DMS79 (cell line): ENCODE measurements around the gene TRIM16.
"Not testable (repeated sequence)": the region's sequence is repeated elsewhere in the genome, so short reads cannot be mapped to it uniquely, and the experiment has no call there.

Source experiments
- DNase-seq: peaks from one replicate; lab custom pipeline; 2025; lab: John Stamatoyannopoulos, UW

Gene TRIM16

DNA sequence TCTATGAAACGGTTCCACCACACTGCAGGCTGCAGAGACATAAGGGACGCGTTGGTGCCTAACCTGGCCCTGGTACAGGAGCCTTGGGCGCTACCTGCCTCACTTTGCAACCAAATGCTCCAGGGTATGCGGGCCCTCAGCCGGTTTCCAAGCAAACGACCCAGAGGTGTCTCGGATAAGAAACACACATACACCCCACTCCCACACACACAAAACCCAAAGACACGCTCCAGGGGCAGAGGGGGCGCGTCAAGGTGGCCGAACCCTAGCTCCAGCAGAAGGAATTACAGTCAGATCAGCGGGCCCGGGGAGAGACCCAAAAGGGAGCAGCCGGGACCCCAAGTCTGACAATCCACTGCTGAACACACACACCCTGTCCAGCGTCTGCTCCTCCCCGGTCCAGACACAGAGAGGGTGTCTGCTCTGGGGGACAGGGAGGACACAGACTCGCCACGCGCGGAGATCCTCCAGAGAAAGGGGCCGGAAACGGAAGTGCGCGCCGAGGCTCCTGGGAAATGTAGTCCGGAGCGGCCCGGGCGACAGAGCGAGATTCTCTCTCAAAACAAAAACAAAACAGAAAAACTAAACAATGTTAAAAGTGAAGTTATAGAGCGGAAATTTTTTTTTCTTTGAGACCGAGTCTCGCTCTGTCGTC, at the start of gene TRIM16:
TSS of gene TRIM16 (minus strand) at position 488 of the 655 bp plus-strand sequence. CDS start 32,702 bp downstream, outside the sequence.
- not testable (repeated sequence) for DNase-seq

DNA sequence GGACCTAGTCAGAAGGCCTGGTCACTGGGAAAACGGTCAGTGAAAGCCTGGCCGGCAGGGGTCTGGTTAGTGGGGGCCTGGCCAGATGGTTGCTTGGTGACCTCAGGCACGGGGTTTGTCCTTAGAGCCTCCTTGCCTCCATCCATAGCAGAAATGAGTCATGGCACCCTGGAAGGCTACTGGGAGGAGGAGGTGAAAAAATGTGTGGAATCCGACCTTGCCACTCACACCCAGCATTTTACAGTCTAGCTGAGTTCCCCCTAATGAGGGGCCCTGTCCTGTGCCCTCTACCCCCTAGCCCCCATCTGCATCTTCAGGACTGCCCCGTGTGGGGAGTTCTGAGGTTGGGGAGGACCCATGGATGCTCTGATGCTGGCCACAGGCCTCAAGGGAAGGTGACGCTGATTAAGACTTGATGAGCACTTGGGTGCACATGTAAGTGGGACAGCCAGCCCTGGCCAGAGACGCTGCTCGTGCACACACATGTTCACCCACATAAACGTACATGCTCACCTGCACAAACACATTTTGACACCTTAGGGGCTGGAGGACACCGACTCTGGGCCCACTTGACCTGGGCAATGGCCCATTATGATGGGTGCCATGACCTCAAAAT, 49.2 kb upstream of the TRIM16 start:
- DNase-seq: not testable (repeated sequence)

DNA sequence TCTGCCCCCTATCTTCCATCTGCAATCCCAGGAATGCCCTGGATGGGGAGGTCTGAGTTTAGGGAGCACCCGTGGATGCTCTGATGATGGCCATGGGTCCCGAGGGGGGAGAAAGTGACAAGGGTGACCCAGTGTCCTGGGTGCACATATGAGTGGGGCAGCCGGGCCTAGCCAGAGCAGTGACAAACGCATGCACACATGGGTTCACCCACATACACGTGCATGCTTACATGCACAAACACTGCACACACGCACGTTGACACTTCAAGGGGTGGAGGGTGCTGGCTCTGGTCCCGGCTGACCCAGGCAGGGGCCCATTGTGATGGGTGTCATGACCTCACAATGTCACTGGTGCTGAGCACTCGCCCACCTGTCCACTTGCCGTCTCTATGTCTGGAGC, 47.8 kb upstream of the TRIM16 start, which contains the start of gene TBC1D26:
TSS of gene TBC1D26 (plus strand) at position 384 of the 400 bp plus-strand sequence. CDS start 3,066 bp downstream, outside the sequence.
- not testable (repeated sequence) for DNase-seq

DNA sequence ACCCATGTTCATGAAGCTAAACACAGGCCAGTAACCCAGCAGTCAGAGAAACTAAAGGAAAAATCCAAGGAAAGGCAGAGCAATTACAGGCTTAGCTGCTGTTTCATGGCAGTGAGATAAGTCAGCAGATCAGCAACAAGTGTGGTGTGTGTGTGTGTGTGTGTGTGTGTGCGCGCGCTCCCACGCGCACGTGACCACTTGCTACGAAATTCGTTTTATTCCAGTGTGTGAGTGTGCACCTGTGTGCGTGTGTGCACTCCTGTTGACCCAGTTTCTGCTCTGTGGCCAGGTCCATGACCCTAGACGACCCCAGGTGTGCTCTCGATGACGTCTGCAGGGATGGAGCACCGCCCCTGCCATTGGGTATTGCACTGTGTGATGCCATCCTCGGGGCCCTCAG, 46.4 kb upstream of the TRIM16 start:
- DNase-seq: not testable (repeated sequence)

DNA sequence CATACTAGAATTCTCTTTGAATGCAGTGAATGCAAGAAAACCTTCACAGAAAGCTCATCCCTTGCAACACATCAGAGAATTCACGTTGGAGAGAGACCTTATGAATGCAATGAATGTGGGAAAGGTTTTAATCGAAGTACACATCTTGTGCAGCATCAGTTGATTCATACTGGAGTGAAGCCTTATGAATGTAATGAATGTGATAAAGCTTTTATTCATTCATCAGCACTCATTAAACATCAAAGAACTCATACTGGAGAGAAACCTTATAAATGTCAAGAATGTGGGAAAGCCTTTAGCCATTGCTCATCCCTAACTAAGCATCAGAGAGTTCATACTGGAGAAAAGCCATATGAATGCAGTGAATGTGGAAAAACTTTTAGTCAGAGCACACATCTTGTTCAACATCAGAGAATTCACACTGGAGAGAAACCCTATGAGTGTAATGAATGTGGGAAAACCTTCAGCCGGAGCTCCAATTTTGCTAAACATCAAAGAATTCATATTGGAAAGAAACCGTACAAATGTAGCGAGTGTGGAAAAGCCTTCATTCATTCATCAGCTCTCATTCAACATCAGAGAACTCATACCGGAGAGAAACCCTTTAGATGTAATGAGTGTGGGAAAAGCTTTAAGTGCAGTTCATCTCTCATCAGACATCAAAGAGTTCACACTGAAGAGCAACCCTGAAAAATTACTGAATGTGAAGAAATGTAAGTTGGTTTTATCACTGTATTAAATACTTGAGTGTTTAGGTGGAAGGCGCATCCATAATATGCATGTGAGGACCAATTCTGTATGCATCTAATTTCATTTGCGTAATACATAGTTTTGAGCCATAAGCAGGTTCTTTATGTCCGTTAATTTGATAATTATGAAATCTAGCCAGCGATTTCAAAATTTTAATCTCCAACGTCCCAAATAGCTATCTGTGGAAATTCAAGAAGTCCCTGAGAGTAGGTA, 32.8 kb upstream of the TRIM16 start:
- DNase-seq: not testable (repeated sequence)

DNA sequence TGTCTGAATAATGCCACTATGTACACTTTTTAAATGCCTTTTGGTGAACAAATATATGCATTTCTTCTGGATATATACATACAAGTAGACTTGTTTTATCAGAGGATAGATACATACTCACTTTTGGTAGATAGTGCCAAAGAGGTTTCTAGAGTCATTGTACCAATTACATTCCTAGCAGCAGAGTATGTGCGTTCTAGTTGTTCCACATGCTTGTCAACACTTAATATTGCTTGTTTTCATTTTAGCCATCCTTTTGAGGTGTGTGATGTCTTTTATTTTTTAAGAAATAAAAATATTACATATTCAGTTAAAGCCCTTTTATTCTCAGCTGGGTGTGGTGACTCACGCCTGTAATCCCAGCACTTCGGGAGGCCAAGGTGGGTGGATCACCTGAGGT, 24.8 kb upstream of the TRIM16 start:
- DNase-seq: not testable (repeated sequence)

DNA sequence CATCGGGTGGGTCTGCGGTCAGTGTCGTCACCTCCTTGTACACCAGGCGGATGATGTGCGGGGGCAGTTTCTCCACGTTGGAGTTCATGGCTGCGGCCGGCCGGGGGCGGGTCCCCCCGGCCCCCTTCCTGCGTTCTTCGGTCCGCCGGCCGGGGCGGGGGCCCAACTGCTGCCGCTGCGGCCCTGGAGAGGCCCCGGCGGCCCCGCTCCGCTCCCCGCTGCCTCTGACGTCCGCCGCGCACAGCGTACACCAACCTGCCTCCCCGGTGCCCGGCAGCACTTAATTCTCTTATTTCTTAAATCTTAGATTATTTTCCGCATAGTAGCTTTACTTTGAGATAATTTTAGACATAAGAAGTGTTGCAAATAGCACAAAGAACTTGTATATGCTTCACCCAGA, 20.7 kb upstream of the TRIM16 start:
- DNase-seq: not testable (repeated sequence)

DNA sequence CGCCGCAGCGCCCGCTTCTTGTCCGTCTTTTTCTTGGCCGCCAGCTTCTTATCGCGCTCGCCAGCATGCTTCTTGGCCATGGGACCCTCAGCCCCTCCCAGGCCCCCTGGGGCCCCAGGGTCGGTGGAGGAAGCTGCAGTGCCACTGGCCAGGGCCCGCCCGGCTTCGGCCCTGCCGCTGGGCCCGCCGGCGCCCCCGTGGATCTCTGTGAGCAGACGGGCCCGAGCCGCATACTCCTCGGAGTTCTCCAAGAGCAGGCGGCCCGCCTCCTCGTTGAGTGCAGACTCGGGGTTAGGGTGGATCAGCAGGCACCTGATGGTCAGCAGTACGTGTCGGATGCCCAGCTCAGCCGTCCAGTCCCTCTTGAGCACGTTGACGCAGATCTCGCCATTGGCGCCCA, 20.1 kb upstream of the TRIM16 start:
- not testable (repeated sequence) for DNase-seq

DNA sequence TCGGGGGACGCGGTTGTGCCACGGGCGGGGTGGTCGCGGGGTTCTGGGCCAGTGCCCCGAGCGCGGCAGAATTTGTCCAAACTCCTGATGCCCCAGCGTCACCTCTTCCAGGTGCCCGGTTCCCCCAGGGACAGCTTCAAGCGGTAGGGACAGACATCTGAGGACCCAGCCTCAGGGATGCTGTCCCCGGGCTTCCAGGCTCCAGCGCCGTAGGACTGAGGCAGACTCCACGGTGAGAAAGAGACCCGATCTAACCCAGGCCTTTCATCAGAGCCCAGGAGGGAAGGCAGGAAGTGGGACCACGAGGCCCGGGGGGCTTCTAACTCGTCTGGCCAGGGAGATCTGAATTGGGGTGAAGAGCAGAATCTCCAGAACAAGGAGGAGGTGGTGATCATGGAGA, 15.8 kb upstream of the TRIM16 start:
- not testable (repeated sequence) for DNase-seq

DNA sequence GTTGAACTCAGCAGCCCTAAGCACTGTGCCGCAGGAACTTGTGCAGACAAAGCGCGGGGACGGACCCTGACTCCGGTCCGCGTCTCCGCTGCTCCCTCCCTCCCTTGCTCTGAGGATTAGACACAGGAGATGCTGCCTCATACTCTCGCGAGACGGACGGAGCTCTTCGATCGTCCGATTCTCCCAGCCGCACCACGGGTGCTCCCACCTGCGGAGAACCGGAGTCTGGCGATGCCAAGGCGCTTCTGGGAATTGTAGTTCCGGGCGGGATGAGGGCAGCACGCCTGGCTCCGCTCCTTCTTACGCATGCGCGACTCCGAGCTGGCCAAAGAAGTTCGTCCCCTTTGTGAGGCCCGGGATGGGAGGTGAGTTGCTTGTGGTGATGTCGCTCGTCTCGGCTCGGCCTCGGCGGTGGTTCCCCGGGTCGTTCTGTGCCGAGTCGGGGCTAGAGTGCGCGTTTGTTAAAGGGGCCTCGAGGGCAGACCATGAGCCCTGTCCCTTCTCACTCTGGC, 15.4 kb upstream of the TRIM16 start, which contains the start of gene ZNF286A:
TSS of gene ZNF286A (plus strand) at position 340 of the 512 bp plus-strand sequence. CDS start 578 bp downstream, outside the sequence.
- DNase-seq: peak; percentile 95

DNA sequence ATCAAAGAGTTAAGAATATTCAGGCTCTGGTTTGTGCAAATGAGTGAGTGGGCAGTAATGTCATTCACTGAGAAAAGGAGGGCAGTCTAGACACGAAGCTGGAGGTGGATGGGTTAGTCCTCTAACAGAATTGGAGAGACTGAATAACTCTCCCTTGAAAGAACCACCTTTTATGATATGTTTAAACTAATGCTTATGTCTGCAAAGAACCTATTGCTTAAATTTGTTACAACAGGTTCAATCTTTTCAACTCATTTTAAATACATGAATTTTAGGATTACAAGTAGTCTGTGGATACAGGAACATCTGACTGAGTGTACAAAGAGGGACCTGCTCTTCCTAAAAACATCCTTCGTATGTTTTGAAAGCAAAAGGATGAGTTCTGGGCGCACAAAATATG, 14.9 kb upstream of the TRIM16 start:
- not testable (repeated sequence) for DNase-seq

DNA sequence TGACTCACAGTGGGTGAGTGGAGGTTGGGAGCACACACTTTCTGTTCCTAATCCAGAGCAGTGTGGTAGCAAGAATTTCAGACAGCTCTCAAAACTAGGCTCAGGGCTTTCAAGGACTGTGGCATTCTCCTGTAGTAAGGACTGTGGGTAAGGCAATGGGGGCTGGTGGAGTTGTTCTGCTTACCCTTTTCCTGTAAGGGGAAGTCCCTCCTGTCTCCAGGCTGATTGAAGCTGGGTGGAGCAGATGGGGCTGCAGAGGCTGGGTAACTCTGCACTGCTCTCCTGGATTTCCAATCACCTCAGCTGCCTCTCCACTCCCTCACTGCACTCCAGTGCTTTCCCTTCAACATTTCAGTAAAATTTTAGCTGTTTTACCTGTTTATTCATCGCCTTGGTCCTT, 3.4 kb upstream of the TRIM16 start:
- DNase-seq: not testable (repeated sequence)

DNA sequence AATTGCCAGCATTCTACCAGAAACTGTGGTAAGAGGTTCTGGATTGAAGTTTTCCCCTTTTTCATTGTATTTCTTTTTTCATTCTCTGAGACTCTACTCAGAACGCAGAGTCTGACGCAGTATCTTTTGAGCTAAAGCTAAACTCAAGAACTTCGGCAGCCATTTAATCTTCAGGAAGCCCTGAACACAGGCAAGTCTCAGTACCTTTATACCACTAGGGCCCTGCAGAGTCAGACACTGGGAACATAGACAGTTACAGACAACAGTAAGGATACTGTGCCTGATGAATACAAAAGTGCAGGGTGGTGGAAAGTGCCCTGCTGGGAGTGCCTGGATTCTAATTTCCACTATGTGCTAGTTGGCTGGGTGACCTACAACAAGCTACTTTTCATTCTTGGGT, 976 bp downstream of the TRIM16 start:
- not testable (repeated sequence) for DNase-seq

DNA sequence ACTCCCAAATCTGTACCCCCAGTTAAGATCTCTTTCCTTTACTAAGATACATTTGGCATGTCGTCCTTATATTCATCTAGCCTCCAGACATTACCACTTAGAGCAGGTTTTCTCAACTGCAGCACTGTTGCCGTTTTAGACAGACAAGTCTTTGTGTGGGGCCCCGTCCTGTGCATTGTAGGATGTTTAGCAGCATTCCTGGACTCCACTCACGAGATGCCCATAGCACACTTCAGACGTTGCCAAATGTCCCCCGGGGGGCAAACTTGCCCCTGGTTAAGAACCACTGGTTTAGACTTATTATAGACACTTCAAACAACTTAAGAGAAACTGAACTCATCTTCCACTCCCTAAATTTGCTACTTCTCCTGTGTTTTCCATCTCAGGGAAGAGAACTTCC, 8.1 kb downstream of the TRIM16 start:
- DNase-seq: not testable (repeated sequence)

DNA sequence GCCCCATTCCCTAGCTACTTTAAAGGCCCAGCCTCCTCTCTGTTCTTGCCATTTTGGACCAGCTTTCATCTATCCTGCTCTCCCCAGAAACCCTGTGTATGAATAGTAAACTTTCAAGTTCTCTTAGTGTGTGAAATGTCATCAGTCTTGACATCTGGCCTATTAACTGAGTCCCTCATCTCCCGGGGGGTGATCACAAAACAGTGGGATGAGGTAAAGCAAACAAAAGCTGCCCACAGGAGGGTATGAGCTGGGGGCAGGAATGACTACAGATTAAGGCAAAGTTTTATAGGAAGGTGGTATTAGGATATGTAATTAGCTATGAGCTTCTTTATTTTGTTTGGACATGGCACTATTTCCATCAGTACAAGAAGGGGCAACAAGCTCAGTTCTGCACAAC, 9.5 kb downstream of the TRIM16 start:
- DNase-seq: not testable (repeated sequence)

DNA sequence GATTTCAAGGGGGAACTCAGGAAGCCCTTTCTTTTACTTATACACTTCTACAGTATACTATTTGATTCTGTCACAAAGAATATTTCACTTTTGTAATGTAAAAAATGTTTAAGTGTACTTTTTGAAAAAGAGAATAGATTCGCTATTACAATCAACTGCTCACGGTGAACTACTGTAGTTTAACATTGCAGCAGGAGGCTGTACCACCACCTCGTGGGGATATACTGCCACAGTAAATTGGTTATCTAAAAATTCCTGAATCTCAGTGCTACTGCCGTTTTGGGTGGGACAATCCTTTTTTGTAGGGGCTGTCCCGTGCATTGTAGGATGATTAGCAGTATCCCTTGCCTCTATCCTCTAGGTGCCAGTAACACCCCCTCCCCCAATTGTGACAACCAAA, 14.6 kb downstream of the TRIM16 start:
- DNase-seq: not testable (repeated sequence)

DNA sequence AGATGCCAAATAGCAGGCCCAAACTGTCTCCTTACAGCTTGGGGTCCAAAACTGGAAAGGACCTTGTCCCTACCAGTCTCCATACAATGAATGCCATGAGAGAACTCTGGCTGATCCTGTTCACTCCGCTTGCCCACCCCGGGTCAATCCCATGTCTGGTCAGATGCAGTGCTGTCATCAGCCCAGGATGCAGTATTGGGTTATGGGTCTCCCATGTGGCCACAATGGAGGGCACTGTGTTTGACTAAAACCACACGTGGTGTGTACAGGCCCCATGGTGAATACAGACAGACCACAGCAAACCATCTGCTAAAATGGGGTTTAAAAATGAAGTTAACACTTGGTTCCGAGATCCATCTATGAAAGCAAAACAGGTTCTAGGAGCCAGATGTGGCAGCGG, 20.4 kb downstream of the TRIM16 start:
- DNase-seq: no peak

DNA sequence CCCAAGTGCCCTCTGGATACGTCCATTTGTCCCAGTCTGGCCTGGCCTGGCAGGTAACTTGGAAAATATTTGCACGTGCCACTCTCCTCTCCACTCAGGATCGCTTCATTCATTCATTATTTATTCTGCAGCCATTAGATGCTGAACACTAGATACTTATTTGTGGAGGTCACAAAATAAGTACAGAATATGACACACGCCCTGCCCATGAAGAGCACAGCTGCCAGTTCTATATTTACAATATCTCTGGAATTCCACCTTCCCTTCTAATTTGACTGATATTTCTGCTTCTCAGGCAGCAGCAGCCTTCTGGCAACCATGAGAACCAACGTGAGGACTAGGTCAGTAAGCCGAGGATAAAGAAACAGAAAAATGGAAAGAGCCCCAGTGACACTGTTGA, 20.9 kb downstream of the TRIM16 start:
- no peak for DNase-seq

DNA sequence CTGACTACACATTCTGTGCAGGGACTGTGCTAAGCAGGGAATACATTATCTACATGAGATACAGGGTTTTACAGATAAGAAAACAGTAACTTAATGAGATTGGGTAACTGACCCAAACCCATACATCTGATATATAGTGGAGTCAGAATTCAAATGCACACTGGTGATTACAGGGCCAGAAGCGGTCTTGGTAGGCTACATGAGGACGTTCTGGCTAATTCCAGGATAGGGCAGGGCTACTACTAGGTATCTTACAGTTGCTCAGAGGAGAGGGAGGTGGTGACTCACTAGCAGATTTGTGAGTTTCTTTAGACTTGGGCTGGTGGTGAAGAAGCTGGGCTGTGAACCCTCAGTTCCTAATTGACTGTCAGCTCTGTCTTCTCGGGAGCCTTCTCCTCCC, 21.4 kb downstream of the TRIM16 start:
- DNase-seq: no peak

DNA sequence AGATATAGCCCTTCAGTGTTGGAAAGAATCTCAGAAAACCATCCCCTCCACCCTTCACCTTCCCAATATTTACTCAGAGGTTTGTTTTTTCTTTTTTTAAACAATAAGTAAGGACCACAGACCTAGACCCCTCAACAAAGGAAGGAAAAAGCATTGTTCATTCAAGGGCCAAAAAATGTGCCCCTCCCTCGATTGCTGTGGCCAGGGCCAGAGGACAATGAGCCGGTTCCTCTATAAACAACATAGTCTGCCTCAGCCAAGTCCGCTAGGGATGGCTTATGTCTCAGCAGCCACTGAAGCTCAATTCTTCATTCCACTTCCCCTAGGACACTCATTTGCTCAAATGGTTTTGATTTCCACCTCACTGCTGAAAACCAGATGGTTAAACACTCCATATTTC, 24.0 kb downstream of the TRIM16 start:
- DNase-seq: no peak

DNA sequence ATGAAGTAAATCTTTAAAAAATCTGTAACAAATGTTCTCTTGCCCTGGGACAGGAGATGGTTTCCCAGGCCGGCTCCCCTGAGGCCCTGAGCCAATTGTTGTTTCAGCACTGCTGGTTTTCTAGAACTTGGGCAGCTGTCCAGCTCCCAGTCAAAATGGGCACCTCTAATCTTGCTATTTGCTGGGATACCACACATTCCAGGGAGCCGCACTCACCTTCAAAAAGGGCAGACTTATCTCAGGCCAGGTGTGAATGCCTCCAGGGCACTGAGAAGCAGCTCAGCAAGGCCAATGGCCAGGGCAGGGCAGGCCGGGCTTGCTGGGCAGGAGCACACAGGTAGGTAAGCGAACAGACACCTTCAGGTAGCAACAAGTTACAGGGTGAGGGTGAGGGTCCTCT, 24.4 kb downstream of the TRIM16 start:
- DNase-seq: no peak

DNA sequence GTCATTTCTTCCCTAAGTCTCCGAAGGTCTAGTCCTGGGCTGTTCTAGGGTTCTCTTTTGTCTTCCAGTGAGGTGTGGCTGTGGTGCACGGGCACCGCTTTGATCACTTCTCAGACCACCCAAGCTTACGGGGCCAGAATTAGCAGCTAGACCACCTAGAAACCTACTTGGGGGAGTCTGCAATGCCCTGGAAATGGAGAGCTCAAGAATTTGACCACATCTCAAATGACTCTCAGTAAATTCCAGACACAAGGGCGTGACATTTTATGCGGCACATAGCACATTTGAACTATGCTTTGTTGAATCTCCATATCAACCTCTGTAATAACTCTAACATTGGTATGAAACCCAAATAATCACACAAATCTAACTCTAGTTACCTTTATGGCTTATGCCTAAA, 24.9 kb downstream of the TRIM16 start:
- no peak for DNase-seq
